Prostate gland (tissue), 2 donors: ENCODE results near the gene DHX32. TPM values are rescaled to one million over a fixed set of nuclear protein-coding genes. Genes with fewer than 3 reads are reported as not detected.

Experiments used
- DNase-seq: peaks from one replicate; pipeline ENCODE4 v3.0.0-alpha.2; 2019; ENCODE audit warnings: low spot score
- H3K27ac ChIP-seq, 2 donors: fragments of 200-600 bp; sonication (generic); 2 replicates each; pipeline ENCODE4 v1.5.1; 2017 to 2019
- H3K27me3 ChIP-seq: fragments of 200-600 bp; sonication (generic); replicated peaks from 2 replicates; pipeline ENCODE4 v1.5.1; 2019; ENCODE audit not compliant: insufficient read depth
- H3K36me3 ChIP-seq, 2 donors: fragments of 200-600 bp; sonication (generic); 1 replicate in 1 of 2; 2 replicates in 1 of 2; pipeline versions ENCODE4 v1.5.1 to v1.8.1; 2017 to 2019
- H3K4me1 ChIP-seq: fragments of 200-600 bp; sonication (generic); replicated peaks from 2 replicates; pipeline ENCODE4 v1.5.1; 2019
- H3K4me3 ChIP-seq, 2 donors: fragments of 200-600 bp; sonication (generic); 2 replicates each; pipeline ENCODE4 v1.5.1; 2017 to 2019
- H3K9me3 ChIP-seq: fragments of 200-600 bp; sonication (generic); 2 replicates; pipeline ENCODE4 v1.5.1; 2017
- POLR2A ChIP-seq: fragments of 450-650 bp; IDR thresholded peaks from one replicate; pipeline ENCODE4 v1.6.1; 2016; ENCODE audit warnings: antibody characterized with exemption, mild to moderate bottlenecking
- POLR2AphosphoS5 ChIP-seq: sonication (generic); formaldehyde crosslinking; IDR thresholded peaks from one replicate; pipeline ENCODE4 v1.6.1; 2017; ENCODE audit warnings: antibody characterized with exemption
- WGBS: methylation state at CpG from one replicate; pipeline ENCODE4 v1.1.5; 2018; 5-methylcytosine and 5-hydroxymethylcytosine counted together
- intact Hi-C: fragments of 100-400 bp; cut with DNase I; formaldehyde crosslinking; loops from one replicate; pipeline ENCODE4 v1.14.2; 2022
- total RNA-seq, 2 donors: library from RNA; depleted of rRNA; stranded (reverse); fragments of >200 nt; gene quantifications; one replicate each; pipeline ENCODE4 v1.1.0, GENCODE V29; 2016
- TF ChIP-seq, protein P1 (sequence below), 4 experiments: fragments of 200-600 bp in 2 of 4; fragments of 450-650 bp in 2 of 4; sonication (generic) in 2 of 4; IDR thresholded peaks; 1 replicate in 3 of 4; 2 replicates in 1 of 4; pipeline ENCODE4 v1.5.1; 2016 to 2019; ENCODE audit warnings: antibody characterized with exemption in 4 of 4, mild to moderate bottlenecking in 2 of 4, moderate library complexity in 2 of 4

DHX32 gene
- total RNA-seq, 2 donors from 2014 or later, result 39.3 to 53.5 TPM

DNA sequence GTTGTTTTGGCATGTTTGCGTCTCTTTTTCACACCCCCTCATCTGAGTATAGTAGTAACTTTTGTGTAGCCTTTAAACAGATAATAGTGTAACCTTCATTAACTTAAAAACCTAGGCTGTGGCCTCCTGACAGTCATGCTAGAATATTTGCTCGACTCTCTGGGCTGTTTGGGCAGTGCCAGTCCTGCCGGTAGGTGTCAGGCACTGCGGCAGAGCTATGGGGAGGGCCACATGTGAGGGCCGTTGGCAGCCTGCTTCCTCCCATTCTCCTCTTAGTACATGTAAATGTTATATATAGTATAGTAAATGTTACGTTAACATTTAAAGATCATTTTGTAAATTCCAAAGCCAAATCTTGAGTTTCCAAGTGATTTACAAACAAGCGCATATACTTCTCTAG, 31.6 kb downstream of the DHX32 start:
- Histone ChIP-seq H3K4me1 (no peaks in the 10 kb centered on the region), H3K27ac (no peak overlapping the region), H3K9me3 (no peaks in the 10 kb centered on the region), H3K4me3 (no peak overlapping the region), H3K36me3 (no peaks in the 10 kb centered on the region), H3K27me3 (no peaks in the 10 kb centered on the region)
- WGBS, result 80% methylated on average over 7 of the region's 7 CpGs
- intact Hi-C loops, result no loop called here
- no peak for DNase-seq
- TF ChIP-seq POLR2AphosphoS5, result no peak
- TF ChIP-seq POLR2A, result no peak
- TF ChIP-seq, protein P1, sequence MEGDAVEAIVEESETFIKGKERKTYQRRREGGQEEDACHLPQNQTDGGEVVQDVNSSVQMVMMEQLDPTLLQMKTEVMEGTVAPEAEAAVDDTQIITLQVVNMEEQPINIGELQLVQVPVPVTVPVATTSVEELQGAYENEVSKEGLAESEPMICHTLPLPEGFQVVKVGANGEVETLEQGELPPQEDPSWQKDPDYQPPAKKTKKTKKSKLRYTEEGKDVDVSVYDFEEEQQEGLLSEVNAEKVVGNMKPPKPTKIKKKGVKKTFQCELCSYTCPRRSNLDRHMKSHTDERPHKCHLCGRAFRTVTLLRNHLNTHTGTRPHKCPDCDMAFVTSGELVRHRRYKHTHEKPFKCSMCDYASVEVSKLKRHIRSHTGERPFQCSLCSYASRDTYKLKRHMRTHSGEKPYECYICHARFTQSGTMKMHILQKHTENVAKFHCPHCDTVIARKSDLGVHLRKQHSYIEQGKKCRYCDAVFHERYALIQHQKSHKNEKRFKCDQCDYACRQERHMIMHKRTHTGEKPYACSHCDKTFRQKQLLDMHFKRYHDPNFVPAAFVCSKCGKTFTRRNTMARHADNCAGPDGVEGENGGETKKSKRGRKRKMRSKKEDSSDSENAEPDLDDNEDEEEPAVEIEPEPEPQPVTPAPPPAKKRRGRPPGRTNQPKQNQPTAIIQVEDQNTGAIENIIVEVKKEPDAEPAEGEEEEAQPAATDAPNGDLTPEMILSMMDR (IDR thresholded peaks at IDR 0.05), result no peak

DNA sequence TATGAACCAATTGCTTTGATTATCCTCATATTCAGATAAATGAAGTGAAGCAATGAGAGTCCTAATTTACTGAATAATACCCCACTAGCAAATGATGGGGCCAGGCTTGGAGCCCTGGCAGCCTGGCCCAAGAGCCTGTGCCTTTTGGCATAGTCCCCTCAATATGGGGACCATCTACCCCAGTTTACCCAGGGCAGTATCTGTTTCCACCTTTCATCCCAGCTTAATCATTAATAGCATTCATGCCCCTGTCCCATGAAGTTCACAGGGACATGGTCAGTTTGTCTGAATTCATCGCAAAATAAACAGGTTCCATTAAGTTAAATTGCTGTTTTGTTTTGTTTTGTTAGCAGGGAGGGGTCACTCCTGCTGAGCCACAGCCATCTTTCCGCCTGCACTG, 32.2 kb downstream of the DHX32 start:
- H3K36me3 ChIP-seq, result no peaks in the 10 kb centered on the region
- intact Hi-C loops, result no loop called here

DNA sequence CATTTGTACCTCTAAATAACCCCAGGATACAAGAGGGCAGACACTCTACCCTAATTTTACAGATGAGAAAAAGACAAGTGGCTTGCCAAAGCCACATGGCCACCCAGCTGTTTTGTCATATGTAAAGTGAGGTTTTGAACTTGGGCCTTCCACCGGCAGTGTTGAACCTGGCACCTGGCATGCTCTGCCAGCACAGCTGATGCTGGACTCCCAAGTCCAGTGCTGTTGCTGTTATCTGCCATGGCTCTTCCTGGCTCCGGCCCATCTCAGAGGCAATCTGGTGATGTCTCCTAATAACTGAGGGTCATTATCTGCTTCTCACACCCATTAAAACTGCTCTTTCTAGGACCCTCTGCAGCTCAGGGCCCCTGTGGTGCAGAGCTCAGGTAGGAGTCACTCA, 32.7 kb downstream of the DHX32 start:
- WGBS, result 100% methylated on average over 2 of the region's 2 CpGs

More for the DNA sequence above, 32.2 kb downstream of the DHX32 start:
- TF ChIP-seq, protein P1 (IDR thresholded peaks at IDR 0.05), result no peak
- no peak for TF ChIP-seq POLR2AphosphoS5
- no peak for TF ChIP-seq POLR2A
- Histone ChIP-seq H3K9me3 (no peaks in the 10 kb centered on the region), H3K27me3 (no peaks in the 10 kb centered on the region), H3K27ac (no peak overlapping the region), H3K4me3 (no peak overlapping the region), H3K4me1 (no peaks in the 10 kb centered on the region)
- 89% methylated on average over 2 of the region's 2 CpGs for WGBS
- no peak for DNase-seq

DNA sequence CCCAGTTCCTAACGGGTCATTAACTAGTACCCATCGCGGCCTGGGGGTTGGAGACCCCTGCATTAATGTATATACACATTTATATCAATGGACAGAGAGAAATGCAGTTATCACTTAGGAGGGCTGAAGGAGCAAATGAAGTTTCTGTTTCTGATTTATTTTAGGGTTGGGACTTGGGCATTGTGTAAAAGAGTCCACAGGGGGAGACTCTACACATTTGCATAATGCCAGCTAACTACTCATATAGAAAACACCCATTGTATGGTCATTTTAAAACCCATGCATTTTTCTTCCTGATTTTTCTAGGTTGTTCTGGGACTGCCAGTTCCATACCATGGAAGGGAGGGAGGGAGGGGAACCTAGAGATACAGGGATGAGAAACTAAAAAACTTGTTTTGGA, 34.2 kb downstream of the DHX32 start:
- Histone ChIP-seq H3K27me3 (no peaks in the 10 kb centered on the region), H3K4me1 (no peaks in the 10 kb centered on the region), H3K4me3 (no peak overlapping the region), H3K9me3 (no peaks in the 10 kb centered on the region), H3K36me3 (no peaks in the 10 kb centered on the region), H3K27ac (no peak overlapping the region)
- intact Hi-C loops, result no loop called here
- TF ChIP-seq, protein P1 (IDR thresholded peaks at IDR 0.05), result no peak
- no peak for TF ChIP-seq POLR2A
- TF ChIP-seq POLR2AphosphoS5, result no peak
- no peak for DNase-seq
- WGBS, result 94% methylated on average over 3 of the region's 3 CpGs

More for the DNA sequence above, 32.7 kb downstream of the DHX32 start:
- no peak overlapping the region for H3K27ac ChIP-seq
- TF ChIP-seq POLR2A, result no peak
- TF ChIP-seq, protein P1 (IDR thresholded peaks at IDR 0.05), result no peak
- TF ChIP-seq POLR2AphosphoS5, result no peak
- intact Hi-C loops, result no loop called here
- H3K4me3 ChIP-seq, result no peak overlapping the region
- H3K36me3 ChIP-seq, result no peaks in the 10 kb centered on the region
- no peak for DNase-seq
- no peaks in the 10 kb centered on the region for H3K4me1 ChIP-seq
- no peaks in the 10 kb centered on the region for H3K27me3 ChIP-seq
- no peaks in the 10 kb centered on the region for H3K9me3 ChIP-seq

DNA sequence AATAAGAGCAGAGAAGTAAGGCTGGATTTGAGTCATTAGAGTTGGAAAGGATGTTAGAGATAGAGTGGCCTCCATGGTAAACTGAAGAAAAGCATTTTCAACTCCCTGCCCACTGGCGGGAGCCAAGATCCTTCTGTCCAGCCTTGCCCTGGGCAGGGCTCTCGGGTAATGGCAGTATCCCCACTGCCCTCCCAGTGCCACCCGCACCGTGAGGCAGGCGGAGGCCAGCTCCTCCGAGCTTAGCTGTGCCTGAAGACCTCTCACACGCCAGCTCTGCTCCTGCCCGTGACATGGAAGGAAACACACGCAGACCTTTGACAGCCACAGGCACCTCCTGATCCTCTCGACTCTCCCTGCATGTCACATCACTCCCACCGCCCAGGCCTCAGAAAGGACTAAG, 35.5 kb downstream of the DHX32 start:
- DNase-seq, result no peak
- Histone ChIP-seq H3K27me3 (no peaks in the 10 kb centered on the region), H3K4me3 (no peak overlapping the region), H3K4me1 (no peaks in the 10 kb centered on the region), H3K36me3 (no peaks in the 10 kb centered on the region), H3K9me3 (no peaks in the 10 kb centered on the region), H3K27ac (no peak overlapping the region)
- intact Hi-C loops, result no loop called here
- TF ChIP-seq POLR2AphosphoS5, result no peak
- TF ChIP-seq POLR2A, result no peak
- TF ChIP-seq, protein P1 (IDR thresholded peaks at IDR 0.05), result no peak
- WGBS, result 90% methylated on average over 11 of the region's 11 CpGs
